Transverse colon (tissue), 4 donors: Measurements from ENCODE around the gene EYA3.

ENCODE experiments used
- CTCF ChIP-seq, 5 experiments: fragments of 200-600 bp in 3 of 5; fragments of 450-650 bp in 2 of 5; sonication (generic) in 3 of 5; IDR thresholded peaks; 1 replicate in 2 of 5; 2 replicates in 3 of 5; pipeline ENCODE4 v1.5.1; 2016 to 2017; ENCODE audit warnings: antibody characterized with exemption in 5 of 5, inconsistent platforms in 3 of 5, mild to moderate bottlenecking in 2 of 5, moderate library complexity in 1 of 5
- EP300 ChIP-seq: sonication (generic); formaldehyde crosslinking; IDR thresholded peaks from one replicate; pipeline ENCODE4 v1.6.1; 2017; ENCODE audit warnings: antibody characterized with exemption, low read depth
- POLR2A ChIP-seq: fragments of 450-650 bp; IDR thresholded peaks from one replicate; pipeline ENCODE4 v1.6.1; 2016; ENCODE audit warnings: antibody characterized with exemption, mild to moderate bottlenecking, moderate library complexity
- POLR2AphosphoS5 ChIP-seq, 3 donors: sonication (generic); formaldehyde crosslinking; IDR thresholded peaks; one replicate each; pipeline ENCODE4 v1.6.1; 2016; ENCODE audit warnings: antibody characterized with exemption in 3 of 3

- TF ChIP-seq CTCF (IDR thresholded peaks at IDR 0.05) = no peak
- no peak for TF ChIP-seq POLR2AphosphoS5 (IDR thresholded peaks at IDR 0.05)
- TF ChIP-seq POLR2A = no peak
- no peak for TF ChIP-seq EP300
Observed at GRCh38 chr1:28067523-28068090, 20.8 kb downstream of the EYA3 start.
